ENCODE data around the gene SDK2. TPM values are rescaled to one million over a fixed set of nuclear protein-coding genes. Genes with fewer than 3 reads are reported as not detected.

SDK2 gene
- total and polyA plus RNA-seq, 2 of the 8 experiments (the other 6 are each of a cell fraction or from before 2014, with no cell fraction given): 3.9 to 4.1 TPM

DNA sequence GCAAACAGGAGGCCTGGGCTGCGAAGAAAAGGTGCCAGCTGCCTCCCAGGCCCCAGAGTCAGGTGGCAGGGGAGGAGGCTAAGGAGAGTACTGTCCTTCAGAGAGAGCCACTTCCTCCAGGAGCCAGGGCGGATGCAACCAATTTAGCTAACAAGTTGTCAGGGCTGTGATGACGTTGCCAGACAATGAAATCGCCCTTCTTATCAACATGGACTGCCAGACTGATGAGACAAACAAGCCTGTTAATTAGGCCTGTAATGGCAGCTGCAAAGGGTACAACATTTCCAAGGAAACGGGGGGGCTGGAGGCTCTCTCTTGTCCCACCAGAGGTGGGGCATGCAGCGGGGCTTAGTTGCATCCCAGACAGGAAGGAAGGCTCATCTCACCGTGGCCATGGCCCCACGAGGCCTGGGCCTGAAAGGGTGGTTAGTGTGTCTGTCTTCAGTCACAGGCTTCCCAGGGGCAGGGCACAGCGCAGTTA, 111.8 kb downstream of the SDK2 start:
- CTCF ChIA-PET (ENCODE audit: partially characterized antibody): interaction anchor here (1.5 kb wide), 1 partner anchor 22 kb away, joined by 5 read pairs; no protein-coding TSS in a partner anchor
- Histone ChIP-seq H3K27ac (ENCODE audit: low read depth, low read length) (no peak overlapping the region), H3K4me1 (replicated peaks in 1 of 4; ENCODE audit: control insufficient read depth in 3 of 4, insufficient read depth in 4 of 4, low read length in 3 of 4) (peaks cover 0 to 23% (median 11%) of the 10 kb centered on the region in 4 experiments; a peak in 6 of 7 replicates), H3K23ac (ENCODE audit: insufficient read length) (no peak overlapping the region), H3K18ac (ENCODE audit: extremely low read depth, low read length) (no peak overlapping the region), H3K36me3 (ENCODE audit: control insufficient read depth in 2 of 4, insufficient read depth in 4 of 4, low read length in 3 of 4) (no peaks in the 10 kb centered on the region), H3K56ac (replicated peaks; ENCODE audit: insufficient read length, low read depth, low read length) (no peak overlapping the region), H3K9ac (replicated peaks in 1 of 4; ENCODE audit: extremely low read depth in 1 of 4, low read depth in 3 of 4, low read length in 3 of 4) (no peak overlapping the region), H2BK12ac (ENCODE audit: low read depth, low read length) (no peak overlapping the region), H3K14ac (ENCODE audit: insufficient read length) (no peak overlapping the region), H3K27me3 (replicated peaks in 1 of 4; ENCODE audit: control insufficient read depth in 3 of 4, extremely low read depth in 1 of 4, insufficient read depth in 3 of 4, low read length in 3 of 4) (no peaks in the 10 kb centered on the region), H3K4ac (replicated peaks; ENCODE audit: insufficient read length, low read depth, low read length) (no peak overlapping the region), H3K9me3 (ENCODE audit: insufficient read depth in 2 of 2, low read depth in 1 of 2, low read length in 1 of 2) (no peaks in the 10 kb centered on the region), H3K79me2 (ENCODE audit: control insufficient read depth in 1 of 2, insufficient read depth in 2 of 2, low read length in 2 of 2) (no peaks in the 10 kb centered on the region), H4K20me1 (replicated peaks in 1 of 2; ENCODE audit: control insufficient read depth in 1 of 2, insufficient read depth in 2 of 2, low read length in 2 of 2) (peaks cover 3 to 5% of the 10 kb centered on the region in 2 experiments), H3K79me1 (ENCODE audit: low read depth, low read length) (no peaks in the 10 kb centered on the region), H2AFZ (ENCODE audit: low read length) (no peak overlapping the region), H2BK20ac (ENCODE audit: low read length) (no peak overlapping the region), H2BK15ac (ENCODE audit: low read length) (no peak overlapping the region), H2BK5ac (ENCODE audit: low read depth, low read length) (no peak overlapping the region), H2AK5ac (ENCODE audit: low read depth, low read length) (no peak overlapping the region), H4K5ac (ENCODE audit: insufficient read length, low read depth, low read length) (no peak overlapping the region), H3K23me2 (ENCODE audit: low read depth, low read length) (no peaks in the 10 kb centered on the region), H4K8ac (ENCODE audit: extremely low read depth, insufficient read depth, low read length) (no peak overlapping the region), H2BK120ac (replicated peaks; ENCODE audit: low read depth, low read length) (no peak overlapping the region), H4K91ac (replicated peaks; ENCODE audit: insufficient read length, low read length) (no peak overlapping the region), H3K4me3 (ENCODE audit: extremely low read depth in 1 of 4, insufficient read depth in 2 of 4, low read depth in 3 of 4, low read length in 4 of 4) (no peak overlapping the region), H3K4me2 (ENCODE audit: insufficient read depth in 1 of 2, low read depth in 2 of 2, low read length in 2 of 2) (no peak overlapping the region)
- FAIRE-seq (no peak), DNase-seq (ENCODE audit: low read depth in 1 of 2, low spot score in 2 of 2) (no peak)
- POLR2A ChIA-PET (ENCODE audit: partially characterized antibody): no interaction called here
- WGBS, 2 experiments (ENCODE audit: extremely low coverage in 1 of 2, insufficient coverage in 1 of 2, insufficient read length in 1 of 2, insufficient replicate concordance in 2 of 2, low coverage in 1 of 2, low lambda C conversion rate in 2 of 2, missing lambda C conversion rate in 1 of 2): 95% methylated on average over 9 of the region's 9 CpGs; no CpG with 5 or more reads in 1 of the 2 experiments
- TF ChIP-seq CBX5 (IDR thresholded peaks at IDR 0.05; ENCODE audit: low read depth, low read length) (no peak), CHD2 (IDR thresholded peaks at IDR 0.05; ENCODE audit: low read length) (no peak), SUZ12 (IDR thresholded peaks at IDR 0.05; ENCODE audit: low read length) (no peak), SIRT6 (IDR thresholded peaks at IDR 0.05; ENCODE audit: low read length) (no peak)
